Small intestine (tissue), 7 donors: Measurements from ENCODE around the gene LPP. TPM values are rescaled to one million over a fixed set of nuclear protein-coding genes. Genes with fewer than 3 reads are reported as not detected.
A peak's percentile ranks its signal among the peaks of the same experiment; 100 is the strongest.

ENCODE experiments used
- DNase-seq, 2 donors: peaks; one replicate each; pipeline versions ENCODE4 v3.0.0 to v3.0.0-alpha.2; 2013
- FAIRE-seq: peaks from 2 replicates; lab custom pipeline; 2012; peaks lifted over from hg19 to GRCh38; lab: Jason Lieb, UNC
- H3K27ac ChIP-seq, 3 donors: one replicate each; pipeline ENCODE4 v1.5.1; 2013; ENCODE audit warnings: low read length in 2 of 3, mild to moderate bottlenecking in 2 of 3, control low read depth in 1 of 3, inconsistent platforms in 1 of 3, low read depth in 1 of 3, moderate library complexity in 1 of 3
- H3K27me3 ChIP-seq, 3 donors: one replicate each; pipeline ENCODE4 v1.6.1; 2013; ENCODE audit warnings: low read length in 3 of 3, inconsistent platforms in 1 of 3; ENCODE audit not compliant: control insufficient read depth in 3 of 3, insufficient read depth in 3 of 3
- H3K36me3 ChIP-seq, 3 donors: one replicate each; pipeline ENCODE4 v1.6.1; 2013; ENCODE audit warnings: low read length in 3 of 3, inconsistent platforms in 1 of 3, low read depth in 1 of 3, mild to moderate bottlenecking in 1 of 3, moderate library complexity in 1 of 3; ENCODE audit not compliant: control insufficient read depth in 3 of 3, insufficient read depth in 2 of 3
- H3K4me1 ChIP-seq, 3 donors: one replicate each; pipeline ENCODE4 v1.6.1; 2013; ENCODE audit warnings: low read length in 2 of 3, inconsistent platforms in 1 of 3, low read depth in 1 of 3, mild to moderate bottlenecking in 1 of 3, moderate library complexity in 1 of 3; ENCODE audit not compliant: control insufficient read depth in 3 of 3, insufficient read depth in 2 of 3
- H3K4me3 ChIP-seq, 3 donors: one replicate each; pipeline ENCODE4 v1.5.1; 2013; ENCODE audit warnings: low read length in 3 of 3, control low read depth in 1 of 3, inconsistent platforms in 1 of 3, low read depth in 1 of 3, mild to moderate bottlenecking in 1 of 3, moderate library complexity in 1 of 3
- H3K9me3 ChIP-seq, 2 donors: one replicate each; pipeline ENCODE4 v1.6.1; 2013; ENCODE audit warnings: low read depth in 1 of 2, low read length in 1 of 2; ENCODE audit not compliant: control insufficient read depth in 2 of 2, insufficient read depth in 1 of 2
- WGBS, 3 donors: extraction: QIAGEN DNeasy Blood & Tissue Kit; methylation state at CpG; one replicate each; pipeline ENCODE4 v1.1.7; 2013; 5-methylcytosine and 5-hydroxymethylcytosine counted together
- polyA plus RNA-seq, 4 donors: library from polyadenylated mRNA; stranded (reverse) in 3 of 4; unstranded in 1 of 4; fragments of 200-250 nt in 3 of 4; fragments of 120-200 nt in 1 of 4; gene quantifications; one replicate each; pipeline versions ENCODE4 v1.2.1 to v1.2.3, GENCODE V29; 2013
- donor health status: healthy with polysubstance abuse.
- donor health status: control.
- donor health status: control.
- donor health status: Bipolar disorder and iron deficiency.
- donor health status: healthy.

Gene LPP
- polyA plus RNA-seq, 4 donors: 5.4 to 35.8 (median 12.4) TPM

GRCh38 chr3:188176884-188177283, 22.9 kb downstream of the LPP start:
- no peak for DNase-seq
- FAIRE-seq: no peak
- 95 to 97% (median 95%) methylated on average over 2 of the region's 2 CpGs for WGBS, 3 donors
- Histone ChIP-seq H3K4me3 (no peak overlapping the region), H3K36me3 (peaks cover 0 to 27% (median 0%) of the 10 kb centered on the region in 3 donors), H3K27ac (no peak overlapping the region), H3K27me3 (no peaks in the 10 kb centered on the region), H3K9me3 (no peaks in the 10 kb centered on the region), H3K4me1 (peaks cover 0 to 22% (median 18%) of the 10 kb centered on the region in 3 donors)

DNA sequence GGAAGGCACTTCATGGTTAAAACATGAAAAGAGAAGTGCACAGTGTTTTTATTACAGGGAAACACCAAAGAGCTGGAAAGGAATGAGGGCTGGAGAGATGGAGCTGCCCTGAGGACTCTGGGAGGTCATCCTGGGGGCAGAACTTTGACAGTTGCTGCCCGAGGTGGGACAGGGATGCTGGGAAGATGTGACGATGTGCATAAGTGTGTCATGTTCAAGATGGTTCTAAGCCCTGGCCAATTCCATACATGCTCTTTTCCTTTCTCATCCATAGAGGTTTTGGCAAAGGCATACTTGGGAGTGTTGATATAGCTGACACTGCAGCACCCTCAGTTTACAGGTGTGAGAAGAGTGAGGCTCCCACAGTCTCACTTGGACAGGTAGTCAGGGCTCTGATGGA, 23.8 kb downstream of the LPP start:
- FAIRE-seq (no peak), DNase-seq (no peak)
- Histone ChIP-seq H3K36me3 (peaks cover 0 to 27% (median 0%) of the 10 kb centered on the region in 3 donors), H3K4me1 (peaks cover 0 to 21% (median 18%) of the 10 kb centered on the region in 3 donors), H3K27ac (peak overlapping the region in 1 of 3 donors; percentile 25), H3K27me3 (no peaks in the 10 kb centered on the region), H3K9me3 (no peaks in the 10 kb centered on the region), H3K4me3 (no peak overlapping the region)
- 69 to 82% (median 80%) methylated on average over 2 of the region's 2 CpGs for WGBS, 3 donors

- H3K27me3 ChIP-seq: no peaks in the 10 kb centered on the region
- DNase-seq (peak; percentile 45 to 67), FAIRE-seq (no peak)
- peak overlapping the region in 2 of 3 donors; percentile 26 to 74 for H3K27ac ChIP-seq
- H3K4me1 ChIP-seq: peaks cover 6 to 21% (median 18%) of the 10 kb centered on the region in 3 donors
- H3K36me3 ChIP-seq: peaks cover 0 to 24% (median 0%) of the 10 kb centered on the region in 3 donors
- H3K9me3 ChIP-seq: no peaks in the 10 kb centered on the region
- no peak overlapping the region for H3K4me3 ChIP-seq
- WGBS, 3 donors: 35 to 58% (median 52%) methylated on average over 7 of the region's 7 CpGs
Observed at GRCh38 chr3:188178293-188178936, 24.5 kb downstream of the LPP start.

DNA sequence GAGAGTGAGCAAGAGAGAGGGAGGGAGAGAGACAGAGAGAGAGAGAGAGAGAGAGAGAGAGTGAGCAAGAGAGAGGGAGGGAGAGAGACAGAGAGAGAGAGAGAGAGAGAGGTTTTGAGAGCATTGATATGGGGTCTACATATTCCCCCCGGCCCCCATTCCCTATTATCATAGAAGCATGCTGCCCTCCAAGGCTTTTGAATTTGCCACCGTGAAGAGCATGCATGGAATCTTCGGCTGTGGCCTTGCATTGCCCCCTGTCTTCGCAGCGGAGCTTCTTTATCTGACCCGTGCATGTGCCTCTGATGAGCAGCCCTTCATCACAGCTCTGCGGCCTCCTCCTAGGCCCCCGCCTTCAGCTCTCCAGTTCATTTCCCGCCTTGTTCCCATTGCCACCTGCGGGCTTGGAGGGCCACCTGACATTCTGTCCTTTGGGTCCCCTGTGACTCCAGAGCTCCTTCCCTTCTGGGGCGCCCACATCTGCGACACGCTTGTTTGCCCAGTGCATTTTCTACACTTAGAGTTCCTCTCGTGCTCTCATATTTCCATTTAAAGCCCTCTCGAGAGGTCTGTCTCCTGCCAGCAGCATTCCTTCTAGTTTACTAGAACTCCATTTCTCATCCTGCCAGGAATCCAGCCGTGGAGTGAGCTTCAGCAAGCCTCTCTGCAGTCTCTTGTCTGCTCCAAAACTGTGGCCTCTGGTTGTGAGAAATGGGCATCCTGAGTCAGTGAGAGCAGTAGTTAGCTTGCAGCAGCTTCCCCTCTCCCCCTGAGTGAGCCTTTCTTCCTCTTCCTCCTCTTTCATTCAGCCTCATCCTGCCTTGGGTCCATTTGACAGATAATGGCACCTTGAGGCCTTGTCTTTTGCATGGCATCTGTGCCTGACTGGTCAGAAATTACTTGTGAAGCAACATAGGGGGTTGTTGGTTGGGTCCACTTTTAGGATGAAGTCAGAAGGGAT, 25.3 kb downstream of the LPP start:
- no peak for DNase-seq
- H3K27ac ChIP-seq: peak overlapping the region in 2 of 3 donors; percentile 18 to 74

DNA sequence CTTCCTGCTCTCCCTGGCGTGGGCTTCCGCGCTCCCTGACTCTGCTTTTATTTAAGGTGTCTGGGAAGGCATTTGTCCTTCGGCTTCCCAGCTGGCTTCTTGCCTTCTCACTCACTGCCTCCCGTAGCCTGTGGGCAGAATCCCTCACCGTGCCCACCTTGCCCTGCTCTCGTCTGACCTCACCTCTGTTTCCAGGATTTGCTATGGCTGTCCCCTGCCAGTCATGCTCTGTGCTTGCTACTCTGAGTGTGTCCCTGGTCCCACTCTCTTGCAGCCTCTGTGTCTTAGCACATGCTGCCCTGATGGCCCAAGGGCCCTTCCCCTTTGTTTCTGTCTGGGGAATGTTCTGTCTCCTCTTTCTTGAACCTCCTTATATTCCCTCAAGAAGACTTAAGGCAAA, 26.2 kb downstream of the LPP start:
- Histone ChIP-seq H3K9me3 (no peaks in the 10 kb centered on the region), H3K4me3 (no peak overlapping the region), H3K4me1 (peaks cover 8 to 25% (median 17%) of the 10 kb centered on the region in 3 donors), H3K36me3 (peaks cover 0 to 26% (median 0%) of the 10 kb centered on the region in 3 donors), H3K27me3 (no peaks in the 10 kb centered on the region), H3K27ac (peak overlapping the region in 1 of 3 donors; percentile 74)
- DNase-seq: no peak
- FAIRE-seq: no peak
- 92 to 95% (median 95%) methylated on average over 7 of the region's 7 CpGs for WGBS, 3 donors

More for the DNA sequence above, 25.3 kb downstream of the LPP start:
- FAIRE-seq: no peak
- Histone ChIP-seq H3K27me3 (no peaks in the 10 kb centered on the region), H3K36me3 (peaks cover 0 to 29% (median 0%) of the 10 kb centered on the region in 3 donors), H3K9me3 (no peaks in the 10 kb centered on the region), H3K4me1 (peaks cover 8 to 22% (median 18%) of the 10 kb centered on the region in 3 donors), H3K4me3 (no peak overlapping the region)
- WGBS, 3 donors: 61 to 81% (median 77%) methylated on average over 16 of the region's 16 CpGs

- peaks cover 10 to 29% (median 22%) of the 10 kb centered on the region in 3 donors for H3K4me1 ChIP-seq
- FAIRE-seq (no peak), DNase-seq (no peak)
- H3K36me3 ChIP-seq: peaks cover 0 to 25% (median 0%) of the 10 kb centered on the region in 3 donors
- H3K4me3 ChIP-seq: no peak overlapping the region
- no peaks in the 10 kb centered on the region for H3K27me3 ChIP-seq
- no peaks in the 10 kb centered on the region for H3K9me3 ChIP-seq
- 56 to 85% (median 61%) methylated on average over 5 of the region's 5 CpGs for WGBS, 3 donors
- no peak overlapping the region for H3K27ac ChIP-seq
Observed at GRCh38 chr3:188183452-188183851, 29.5 kb downstream of the LPP start.

GRCh38 chr3:188184160-188184559, 30.2 kb downstream of the LPP start:
- peaks cover 0 to 25% (median 0%) of the 10 kb centered on the region in 3 donors for H3K36me3 ChIP-seq
- H3K4me1 ChIP-seq: peaks cover 10 to 22% (median 16%) of the 10 kb centered on the region in 3 donors
- no peak for DNase-seq
- H3K27me3 ChIP-seq: no peaks in the 10 kb centered on the region
- peak overlapping the region in 1 of 3 donors; percentile 45 for H3K27ac ChIP-seq
- no peaks in the 10 kb centered on the region for H3K9me3 ChIP-seq
- H3K4me3 ChIP-seq: no peak overlapping the region
- 77 to 78% (median 77%) methylated on average over 3 of the region's 3 CpGs for WGBS, 3 donors
- no peak for FAIRE-seq

- no peaks in the 10 kb centered on the region for H3K27me3 ChIP-seq
- no peaks in the 10 kb centered on the region for H3K9me3 ChIP-seq
- FAIRE-seq: no peak
- peak overlapping the region in 1 of 3 donors; percentile 40 for H3K27ac ChIP-seq
- H3K4me3 ChIP-seq: no peak overlapping the region
- peaks cover 0 to 24% (median 0%) of the 10 kb centered on the region in 3 donors for H3K36me3 ChIP-seq
- peaks cover 10 to 19% (median 14%) of the 10 kb centered on the region in 3 donors for H3K4me1 ChIP-seq
- DNase-seq: no peak
- 81 to 91% (median 88%) methylated on average over 3 of the region's 3 CpGs for WGBS, 3 donors
Observed at GRCh38 chr3:188184649-188185048, 30.7 kb downstream of the LPP start.
